ENCODE results near the gene ADD1. TPM values are rescaled to one million over a fixed set of nuclear protein-coding genes. Genes with fewer than 3 reads are reported as not detected.

ADD1 gene
- total RNA-seq (2014; rRNA removed; shearing (Covaris generic)): 102 and 129 TPM in 2 replicates
- 66.5 and 81.5 TPM in 2 replicates for polyA plus RNA-seq (2015; cell fraction: cytosol; rRNA removed)
- polyA plus RNA-seq (2015; cell fraction: nucleus; rRNA removed): 107 and 115 TPM in 2 replicates

GRCh38 chr4:2843263-2843940 is at the start of gene ADD1:
ADD1 (plus strand) TSS chr4:2843844; CDS start chr4:2875916, 32,072 bp downstream.
- peak; percentile 95 for DNase-seq (ENCODE audit: low read depth)

GRCh38 chr4:2794486-2795299 is 49.0 kb upstream of the ADD1 start:
- peak; percentile 69 for DNase-seq (ENCODE audit: low read depth)

GRCh38 chr4:2795300-2795892 is 48.2 kb upstream of the ADD1 start:
- no peak for DNase-seq (ENCODE audit: low read depth)

DNA sequence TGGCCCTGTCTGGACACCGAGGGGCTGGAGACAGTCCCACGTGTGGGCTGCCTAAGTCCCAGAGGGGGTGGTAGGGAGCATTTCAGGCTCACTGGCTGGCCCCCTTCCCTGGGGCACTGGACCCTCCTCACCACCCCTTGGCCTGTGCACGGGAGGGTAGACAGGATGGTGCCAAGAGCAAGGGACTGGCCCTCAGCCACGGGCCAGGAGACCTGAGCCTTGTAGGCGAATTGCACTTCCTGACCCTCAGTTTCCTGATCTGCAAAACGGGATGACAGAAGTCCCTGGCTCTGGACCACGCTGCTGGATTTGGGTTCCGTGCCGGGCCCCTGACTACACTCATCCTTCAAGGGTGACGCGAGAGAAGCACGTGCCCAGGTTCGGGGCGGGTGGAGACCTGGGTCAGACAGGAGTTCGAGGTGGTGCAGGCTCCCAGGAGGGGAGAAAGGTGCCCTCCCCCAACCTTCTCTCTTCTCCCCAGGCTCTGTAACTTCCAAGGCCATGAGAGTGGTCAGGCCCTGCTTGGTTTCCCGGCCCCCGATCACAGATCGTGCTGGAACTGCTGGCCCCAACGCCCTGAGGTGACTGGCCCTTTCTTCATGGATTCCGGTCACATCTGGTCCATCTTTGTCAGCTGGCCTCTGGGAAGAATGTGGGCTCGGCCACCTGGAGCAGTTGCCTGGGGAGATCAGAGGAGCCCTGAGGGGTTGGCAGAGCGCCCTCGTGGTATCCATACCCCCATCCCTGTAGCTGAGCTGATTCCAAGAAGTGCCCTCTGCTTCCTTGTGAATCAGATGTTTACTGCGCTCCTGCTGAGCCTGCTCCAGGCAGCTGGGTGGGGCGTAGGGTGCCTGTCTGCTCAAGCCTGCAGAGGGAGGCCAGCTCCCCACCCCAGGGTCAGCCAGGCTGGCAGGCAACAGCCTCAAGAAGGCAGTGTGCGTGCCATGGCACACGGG is 47.5 kb upstream of the ADD1 start:
- peak; percentile 67 for DNase-seq (ENCODE audit: low read depth)

- DNase-seq (ENCODE audit: low read depth): no peak
Measured at GRCh38 chr4:2796849-2797544, 46.6 kb upstream of the ADD1 start.

DNA sequence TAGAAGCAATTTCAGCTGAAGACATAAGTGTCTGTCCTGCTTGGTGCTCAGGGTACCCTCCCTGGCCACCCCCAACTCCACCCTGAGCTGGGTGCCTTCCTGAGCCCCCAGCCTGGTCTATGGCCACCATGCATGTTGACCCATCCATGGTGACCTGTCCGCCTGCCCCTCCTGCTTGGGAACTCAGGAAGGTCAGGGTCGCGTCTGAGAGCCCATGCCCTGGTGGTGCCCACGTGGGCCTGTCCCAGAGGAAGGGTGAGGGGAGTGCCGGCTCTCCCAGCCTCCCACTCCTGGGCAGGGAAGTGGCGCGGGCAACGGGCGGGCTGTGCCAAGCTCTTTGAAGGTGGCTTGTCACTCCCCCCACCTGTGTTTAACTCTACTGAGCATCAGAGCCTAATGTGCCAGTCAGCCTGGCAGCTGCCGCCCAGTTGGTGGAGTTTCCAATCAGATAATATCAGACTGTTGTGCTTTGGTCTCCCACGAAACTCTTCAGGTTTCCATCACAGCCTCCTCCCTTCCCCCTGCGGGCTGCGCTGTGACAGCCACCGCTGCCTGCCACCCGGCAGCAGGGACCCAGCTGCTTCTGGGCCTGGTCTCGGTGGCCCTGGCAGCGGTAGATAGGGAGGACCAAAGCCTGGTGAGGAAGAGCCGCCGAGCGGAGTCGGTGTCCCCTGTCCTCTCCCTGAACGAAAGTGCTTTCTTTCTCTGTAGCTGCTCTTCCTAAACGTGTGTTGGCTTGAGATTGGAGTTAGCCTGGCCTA is 45.9 kb upstream of the ADD1 start:
- no peak for DNase-seq (ENCODE audit: low read depth)

DNA sequence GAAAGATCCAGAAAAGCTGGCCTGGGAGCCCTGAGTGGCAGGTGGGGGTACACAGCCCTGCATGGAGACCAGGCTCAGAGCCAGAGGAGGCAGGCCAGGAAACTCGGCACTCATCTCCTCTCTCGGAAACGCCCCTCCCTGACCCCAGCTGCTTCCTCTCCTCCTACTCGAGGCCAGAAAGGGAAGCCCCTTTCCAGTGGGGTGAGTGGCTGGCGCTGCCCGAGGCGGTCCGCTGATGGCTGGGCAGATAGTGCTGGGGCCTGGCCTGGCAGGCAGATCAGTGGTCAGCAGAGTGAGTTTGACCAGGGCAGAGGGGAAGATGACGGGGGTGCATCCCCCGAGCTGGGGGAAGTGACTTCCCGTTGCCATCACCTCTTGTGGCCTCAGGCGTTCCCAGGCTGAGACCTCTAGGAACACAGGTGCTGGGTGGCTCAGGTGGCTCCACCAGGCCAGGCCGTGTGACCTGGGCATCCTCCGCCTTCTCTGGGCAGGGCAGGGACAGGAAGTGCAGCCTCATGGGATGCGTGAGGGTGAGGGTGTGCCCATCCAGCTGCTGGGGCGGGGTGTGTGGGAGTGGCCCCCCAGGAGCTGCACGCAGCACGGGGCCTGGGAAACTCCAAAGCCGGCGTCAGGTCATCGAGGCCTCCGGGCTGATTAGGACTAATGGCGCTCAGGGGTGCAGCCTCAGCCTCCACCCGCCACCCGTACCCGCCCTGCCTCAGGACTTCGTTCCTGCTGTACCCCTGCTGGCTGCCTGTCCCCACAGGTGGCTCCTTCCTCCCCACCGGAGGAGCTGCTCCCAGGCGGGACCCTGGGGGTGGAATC is 45.0 kb upstream of the ADD1 start:
- DNase-seq (ENCODE audit: low read depth): no peak

DNA sequence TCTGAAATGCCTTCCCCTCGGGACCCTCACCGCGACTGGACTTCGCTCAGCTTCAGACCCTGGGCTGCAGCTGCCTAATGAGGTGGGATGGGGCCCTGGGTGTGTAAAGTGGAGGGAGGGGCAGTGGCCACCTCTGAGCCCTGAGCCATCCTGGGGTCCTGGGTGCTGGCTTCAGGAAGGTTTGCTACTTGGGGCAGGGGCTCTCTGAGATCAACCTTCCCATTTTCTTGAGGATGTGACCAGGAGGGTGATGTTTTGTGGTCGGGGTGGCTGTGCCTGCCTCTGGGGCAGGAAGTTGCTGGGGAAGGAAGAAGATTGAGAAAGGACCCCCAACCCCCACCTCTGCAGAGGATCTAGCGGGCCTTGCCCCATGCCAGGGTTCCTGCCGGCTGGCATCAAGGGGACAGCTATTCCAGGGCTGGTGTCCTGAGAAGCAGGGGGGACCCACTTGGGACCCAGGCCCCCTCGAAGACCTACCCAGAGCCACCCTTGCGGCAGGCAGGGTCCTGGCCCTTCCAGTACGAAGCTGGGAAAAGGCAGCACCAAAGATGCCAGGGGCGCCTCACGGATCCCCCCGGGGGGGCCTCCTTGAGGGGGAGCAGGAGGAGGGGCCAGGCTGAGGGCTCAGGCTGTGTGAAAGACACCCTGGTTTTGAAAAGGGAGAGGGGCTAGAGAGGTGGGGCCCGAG is 44.3 kb upstream of the ADD1 start:
- DNase-seq (ENCODE audit: low read depth): no peak

- no peak for DNase-seq (ENCODE audit: low read depth)
Measured at GRCh38 chr4:2799971-2800690, 43.5 kb upstream of the ADD1 start.

DNA sequence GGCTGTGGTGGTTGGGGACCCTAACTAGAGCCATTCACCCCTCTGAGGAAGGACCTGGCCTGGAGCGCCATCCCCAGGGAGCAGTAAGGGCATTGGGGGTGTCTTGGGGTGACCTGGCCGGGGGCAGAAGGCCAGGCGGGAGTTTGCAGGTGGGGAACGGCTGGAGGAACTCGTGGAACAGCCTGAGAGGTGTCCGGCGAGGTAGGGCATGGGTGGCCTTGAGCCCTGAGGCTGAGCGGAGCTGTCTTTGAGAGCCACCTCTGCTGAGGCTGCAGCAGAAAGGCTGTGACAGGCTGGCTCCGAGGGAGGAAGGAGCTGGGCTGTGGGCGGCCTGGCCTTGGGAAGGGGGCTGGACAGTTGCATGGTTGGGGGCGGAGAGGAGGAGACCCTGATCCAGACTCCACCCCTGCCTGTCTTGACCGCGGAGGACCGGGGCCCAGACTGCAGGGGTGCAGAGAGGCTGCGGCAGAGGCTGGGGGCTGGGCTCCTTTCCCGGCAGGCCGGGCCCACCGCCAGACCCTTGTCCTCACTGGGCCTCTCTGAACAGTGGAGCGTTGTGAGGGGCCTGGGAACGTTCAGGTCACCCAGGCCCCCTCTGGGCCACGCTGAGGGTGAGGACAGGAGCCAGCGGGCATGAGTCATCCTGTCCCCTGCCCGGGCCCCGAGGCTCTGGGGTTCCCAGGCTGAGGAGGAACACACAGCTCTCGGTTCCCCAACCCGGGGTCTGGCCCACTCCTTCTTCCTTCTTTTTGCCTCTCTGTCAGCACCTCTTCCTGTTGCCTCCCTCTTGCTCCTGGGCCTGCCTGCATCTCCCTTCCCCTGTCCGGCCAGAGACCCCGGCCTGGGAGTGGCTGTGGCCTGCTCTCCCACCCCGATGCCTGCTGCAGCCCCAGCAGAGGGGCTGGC is 42.7 kb upstream of the ADD1 start:
- no peak for DNase-seq (ENCODE audit: low read depth)

DNA sequence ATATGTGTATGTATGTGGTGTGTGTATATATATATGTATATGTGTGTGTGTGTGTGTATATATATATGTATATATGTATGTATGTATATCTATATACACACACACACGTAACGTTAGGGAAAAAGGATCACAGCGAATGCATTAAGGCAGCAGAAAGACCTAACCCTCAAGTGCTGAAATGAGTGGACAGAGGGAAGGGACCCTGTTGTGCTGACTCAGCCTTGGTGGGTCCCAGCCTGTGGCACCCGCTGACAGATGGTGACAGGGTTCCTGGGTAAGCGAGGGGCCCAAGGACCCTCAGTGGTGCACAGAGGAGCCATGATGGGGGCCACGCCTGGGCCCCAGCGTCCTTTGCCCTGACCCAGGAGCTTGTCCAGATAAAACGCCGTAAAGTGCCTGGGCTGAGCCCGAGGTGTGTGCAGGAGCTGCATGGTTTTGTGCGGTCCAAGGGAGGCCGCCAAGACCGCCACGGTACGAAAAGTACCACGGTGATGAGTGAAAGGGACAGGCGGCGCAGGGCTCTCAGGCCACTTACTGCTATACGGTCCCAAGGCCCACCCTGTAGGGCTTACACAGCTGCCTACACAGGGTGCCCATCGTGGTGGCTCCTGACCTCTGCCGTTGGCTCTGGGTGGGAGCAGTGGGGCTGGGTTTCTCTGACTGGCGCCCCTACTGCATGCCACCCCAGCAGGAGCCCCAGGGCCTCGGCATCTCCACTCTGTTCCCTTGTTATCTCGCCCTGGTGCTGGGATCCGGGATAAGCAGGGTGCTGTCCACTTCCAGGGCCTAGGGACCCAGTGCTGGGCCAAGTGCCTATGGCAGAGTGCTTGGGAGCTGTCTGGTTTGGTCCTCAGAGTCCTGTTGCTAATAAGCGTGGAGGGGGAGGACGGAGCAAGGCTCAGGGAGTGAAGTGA is 40.8 kb upstream of the ADD1 start:
- DNase-seq (ENCODE audit: low read depth): no peak

GRCh38 chr4:2803624-2804448 is 39.8 kb upstream of the ADD1 start:
- DNase-seq (ENCODE audit: low read depth): peak; percentile 32

GRCh38 chr4:2804449-2804972 is 39.1 kb upstream of the ADD1 start:
- no peak for DNase-seq (ENCODE audit: low read depth)

DNA sequence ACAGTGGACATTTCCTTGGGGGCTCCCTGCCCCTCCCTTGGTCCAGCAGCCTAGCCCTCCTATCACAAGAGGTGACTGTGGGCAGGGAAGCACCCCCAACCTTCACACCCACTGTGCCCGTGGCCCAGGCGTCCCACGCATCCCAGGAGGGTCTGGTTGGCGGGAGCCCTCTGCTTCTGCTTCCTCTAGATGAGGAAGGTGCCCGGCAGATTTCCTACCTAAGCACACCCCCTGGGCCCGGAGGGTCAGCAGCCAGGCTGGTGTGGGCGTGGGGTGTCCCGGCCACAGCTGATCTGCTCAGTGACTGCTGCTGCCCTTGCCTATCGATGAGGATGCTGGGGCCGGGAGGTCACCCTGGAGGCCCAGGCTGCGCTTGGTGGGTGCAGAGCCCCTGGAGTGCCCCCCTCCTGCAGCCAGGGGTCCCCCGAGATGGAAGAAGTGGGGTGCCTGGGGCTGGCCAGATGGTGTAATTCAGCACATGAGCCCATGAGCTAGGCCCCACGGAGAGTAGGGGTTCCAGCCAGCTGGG is 38.6 kb upstream of the ADD1 start:
- DNase-seq (ENCODE audit: low read depth): no peak

Measured in HT1080 (cell line).